NCI-H524 (cell line): ENCODE measurements around the gene SLC8A3.

Experiments used
- DNase-seq, 2 experiments: peaks; one replicate each; lab custom pipeline; 2025; lab: John Stamatoyannopoulos, UW

Gene SLC8A3

DNA sequence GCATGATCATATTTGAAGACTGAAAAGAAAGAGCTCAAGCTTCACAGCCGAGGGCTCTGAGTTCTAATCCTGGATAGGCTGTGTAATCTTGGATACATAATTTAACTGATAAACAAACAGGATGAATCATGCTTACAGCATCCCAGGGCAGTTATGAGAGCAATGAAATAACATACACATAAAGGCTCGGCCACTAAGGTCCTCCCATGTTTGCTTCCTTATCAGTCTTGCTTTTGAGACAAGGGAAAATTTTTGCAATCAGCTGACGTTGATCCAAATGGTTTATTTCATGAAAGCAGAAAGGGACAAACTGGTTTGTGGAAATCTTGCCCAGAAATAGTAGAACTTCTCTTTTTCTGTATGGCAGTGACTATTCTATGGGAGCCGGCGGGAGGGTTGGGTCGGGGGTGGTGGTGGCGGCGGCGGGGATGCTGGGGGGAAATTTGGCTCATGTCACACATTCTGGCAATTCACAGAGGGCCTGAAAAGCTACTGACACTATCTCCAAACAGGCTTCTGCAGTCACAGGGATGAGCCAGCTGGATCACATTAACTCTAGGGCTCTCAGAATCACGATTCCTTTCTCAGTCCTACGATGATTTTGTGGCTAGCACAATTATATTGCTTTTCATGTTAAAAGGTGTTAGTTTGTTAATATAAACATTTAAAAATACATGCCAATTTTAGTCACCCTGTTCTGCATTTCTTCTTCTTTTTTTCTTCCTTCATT, 124.5 kb downstream of the SLC8A3 start:
- DNase-seq: no peak

DNA sequence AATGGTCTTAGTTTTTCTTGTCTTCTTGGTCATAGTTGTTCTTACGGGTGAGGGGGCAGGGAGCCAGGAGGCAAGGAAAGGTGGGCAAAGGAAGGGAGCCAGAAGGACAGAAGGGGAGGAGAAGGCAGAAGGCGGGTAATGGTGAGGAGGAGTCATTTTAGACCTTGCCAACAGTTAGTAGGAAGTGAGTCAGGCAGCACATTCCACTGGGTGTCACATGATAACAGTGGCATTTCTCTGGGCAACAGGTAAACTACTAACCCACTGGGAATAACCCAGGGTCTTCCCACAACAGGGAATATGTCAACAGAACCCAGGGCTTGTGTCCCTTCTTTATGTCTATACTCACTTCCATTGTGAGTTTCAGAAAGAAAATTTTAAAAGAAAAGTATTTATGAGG, 127.6 kb downstream of the SLC8A3 start:
- no peak for DNase-seq

GRCh38 chr14:70059545-70059944, 129.2 kb downstream of the SLC8A3 start:
- no peak for DNase-seq

GRCh38 chr14:70057519-70058136, 131.1 kb downstream of the SLC8A3 start:
- no peak for DNase-seq

DNA sequence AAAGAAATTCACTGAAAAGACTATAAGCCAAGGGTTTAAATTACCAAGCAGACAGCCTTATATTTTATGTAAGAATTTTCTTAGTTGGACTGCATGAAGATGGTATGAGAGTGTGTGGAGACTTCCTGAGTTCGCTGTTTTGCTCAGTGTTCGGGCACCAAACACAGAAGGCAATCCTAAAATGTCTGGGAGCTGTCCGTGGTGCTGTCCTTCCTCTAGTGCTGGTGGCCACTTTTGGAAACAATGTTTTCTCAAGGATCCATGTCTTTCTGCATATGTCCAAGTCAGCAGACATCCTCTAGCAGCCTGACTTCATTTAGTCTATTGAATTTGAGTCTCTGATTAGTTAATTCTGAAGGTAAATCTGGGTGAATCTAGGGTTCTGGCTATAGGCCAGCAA, 135.8 kb downstream of the SLC8A3 start:
- DNase-seq: no peak

GRCh38 chr14:70050136-70050535, 138.6 kb downstream of the SLC8A3 start:
- no peak for DNase-seq

GRCh38 chr14:70049605-70050004, 139.1 kb downstream of the SLC8A3 start:
- no peak for DNase-seq

DNA sequence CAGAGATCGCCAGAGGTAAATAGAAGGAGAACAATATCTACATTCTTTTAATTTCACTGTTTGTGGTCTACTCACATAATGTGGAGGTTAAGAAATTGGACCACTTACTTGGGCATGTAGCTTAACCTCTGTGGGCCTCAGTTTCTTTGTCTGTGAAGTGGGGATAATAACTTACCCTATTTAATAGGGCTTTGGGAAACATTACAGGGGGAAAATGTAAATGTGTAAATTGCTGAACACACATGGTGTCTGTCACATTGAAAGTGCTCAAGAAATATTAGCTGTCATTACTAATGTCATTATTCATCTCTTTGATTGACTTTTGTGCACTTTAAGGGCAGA, 140.5 kb downstream of the SLC8A3 start:
- no peak for DNase-seq

DNA sequence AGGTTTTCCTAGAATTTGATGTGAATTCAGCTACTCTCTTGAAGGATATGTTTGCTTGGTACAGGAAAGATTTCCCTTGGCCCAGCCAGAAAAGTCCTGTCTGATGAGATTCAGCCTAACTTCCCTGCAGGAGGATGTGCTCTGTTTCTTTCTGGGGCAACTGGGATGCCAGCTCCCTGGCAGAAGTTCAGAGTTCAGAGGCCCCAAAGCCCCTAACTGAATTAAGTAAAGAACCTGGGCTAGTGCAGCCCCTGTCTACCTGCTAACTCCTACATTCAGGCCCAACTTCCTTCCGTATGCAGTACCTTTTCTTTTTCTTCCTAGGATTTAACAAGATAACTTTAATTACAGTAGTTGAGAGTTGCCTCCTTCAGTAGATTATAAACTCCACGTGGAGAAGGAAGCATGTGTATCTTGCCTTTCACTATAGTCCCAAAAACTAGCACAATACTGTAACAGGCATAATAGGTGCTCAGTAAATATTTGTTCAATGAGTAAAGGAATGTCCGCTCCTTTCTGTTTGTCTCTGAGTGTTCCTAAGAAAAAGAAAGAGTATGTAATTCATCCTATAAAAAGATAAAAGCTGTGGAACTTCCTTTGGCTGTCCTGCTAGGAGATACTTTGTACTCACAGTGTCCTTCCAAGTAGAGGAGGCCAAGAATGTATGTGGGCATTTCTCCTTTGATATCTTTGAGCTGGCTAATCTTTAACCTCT, 141.0 kb downstream of the SLC8A3 start:
- no peak for DNase-seq

- DNase-seq: peak; percentile 70 to 92
Measured at GRCh38 chr14:70045844-70046535, 142.8 kb downstream of the SLC8A3 start.

- no peak for DNase-seq
Measured at GRCh38 chr14:70045310-70045709, 143.4 kb downstream of the SLC8A3 start.

- no peak for DNase-seq
Measured at GRCh38 chr14:70043001-70043400, 145.8 kb downstream of the SLC8A3 start.

- DNase-seq: peak; percentile 21 to 54
Measured at GRCh38 chr14:70036665-70037064, 152.1 kb downstream of the SLC8A3 start.

DNA sequence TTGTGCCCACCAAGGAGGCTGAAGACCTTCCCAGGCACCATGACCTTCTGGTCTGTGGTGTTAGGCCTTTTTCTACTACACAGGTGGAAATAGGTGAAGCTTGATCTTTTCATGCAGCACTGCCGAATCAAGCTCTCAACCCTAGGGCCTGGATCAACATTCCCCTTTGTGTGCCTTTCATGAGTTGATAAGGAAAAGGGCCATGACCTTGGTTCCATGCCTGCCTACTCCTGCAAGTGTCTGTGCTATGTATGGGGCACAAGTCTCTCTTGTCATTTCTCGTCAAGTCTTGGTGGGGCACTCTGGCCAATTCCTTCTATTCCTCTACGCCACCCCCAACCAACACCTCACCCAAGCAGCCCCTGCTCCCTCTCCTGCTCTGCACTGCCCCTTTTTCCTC, 154.5 kb downstream of the SLC8A3 start:
- DNase-seq: no peak

- DNase-seq: no peak
Measured at GRCh38 chr14:70033561-70033960, 155.2 kb downstream of the SLC8A3 start.

GRCh38 chr14:70033116-70033515, 155.6 kb downstream of the SLC8A3 start:
- no peak for DNase-seq

DNA sequence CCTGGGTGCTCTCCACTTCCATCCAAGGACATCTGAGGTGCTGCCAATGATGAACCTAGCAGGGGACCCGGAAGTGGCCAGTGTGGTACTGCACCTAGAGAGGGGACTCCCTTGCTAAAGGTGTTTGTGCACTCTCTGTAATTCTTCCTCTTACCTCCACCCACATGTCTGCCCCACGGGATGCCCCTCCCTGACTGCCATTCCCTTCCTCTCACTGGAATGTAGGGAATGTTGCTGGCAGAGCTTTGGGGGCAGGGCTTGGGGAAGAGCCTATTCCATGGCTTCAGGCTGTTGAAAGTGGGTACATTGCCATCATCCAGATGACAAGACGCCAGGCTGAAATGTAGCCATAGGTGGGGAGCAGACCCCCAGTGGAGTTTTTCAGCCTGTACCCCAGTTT, 156.3 kb downstream of the SLC8A3 start:
- no peak for DNase-seq

DNA sequence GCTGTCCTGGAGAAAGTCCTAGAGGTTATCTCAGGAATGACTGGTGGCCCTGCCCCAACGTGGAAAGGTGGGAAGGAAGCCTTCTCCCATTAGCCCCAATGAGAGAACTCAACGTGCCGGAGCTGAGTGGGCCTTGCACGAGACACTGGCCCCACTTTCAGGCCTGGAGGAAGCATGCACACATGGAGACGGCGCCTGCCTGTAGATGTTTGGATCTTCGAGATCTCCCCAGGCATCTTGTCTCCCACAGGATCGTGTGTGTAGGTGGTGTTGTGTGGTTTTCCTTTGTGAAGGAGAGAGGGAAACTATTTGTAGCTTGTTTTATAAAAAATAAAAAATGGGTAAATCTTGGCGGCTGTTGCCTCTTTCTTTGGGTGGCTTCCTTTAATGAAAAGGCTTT, 156.7 kb downstream of the SLC8A3 start:
- DNase-seq: no peak

GRCh38 chr14:70029296-70030132, 159.2 kb downstream of the SLC8A3 start:
- DNase-seq: no peak

DNA sequence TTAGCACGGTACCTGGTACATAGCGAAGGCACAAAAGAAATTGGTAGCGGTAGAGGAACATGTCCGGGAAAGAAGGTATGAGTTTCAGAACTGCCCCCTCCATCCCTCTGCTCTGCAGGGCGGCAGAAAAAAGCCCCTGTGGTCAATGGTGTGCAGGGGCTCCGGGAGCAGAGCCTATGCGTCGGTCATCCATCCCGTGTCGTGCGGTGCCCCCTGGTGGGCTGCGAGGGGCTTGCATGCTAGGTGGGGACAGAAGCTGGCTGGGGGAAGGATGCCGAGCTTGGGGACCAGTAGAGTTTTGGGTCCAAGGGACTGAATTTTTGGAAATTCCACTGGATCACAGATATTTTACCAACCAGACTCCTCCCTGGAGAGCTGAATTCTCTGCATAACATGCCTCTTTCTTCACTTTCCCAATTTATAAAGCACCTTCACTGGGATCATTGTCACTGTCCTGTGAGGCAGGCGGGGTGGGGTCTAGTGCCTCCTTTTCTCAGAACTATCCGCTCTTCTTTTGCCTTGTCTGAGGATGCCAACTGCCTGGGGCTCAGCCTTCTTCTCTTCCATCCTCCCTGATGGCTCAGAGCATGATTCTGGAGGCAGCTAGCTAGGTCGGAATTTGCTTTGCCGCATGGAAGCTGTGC, 160.8 kb downstream of the SLC8A3 start:
- peak; percentile 59 to 86 for DNase-seq

GRCh38 chr14:70023871-70024270, 164.9 kb downstream of the SLC8A3 start:
- DNase-seq: no peak
